NCI-H69 (cell line): Measurements from ENCODE around the gene CCER1.
"Not testable (repeated sequence)": the region's sequence is repeated elsewhere in the genome, so short reads cannot be mapped to it uniquely, and the experiment has no call there.

Experiments used
- DNase-seq: peaks from one replicate; lab custom pipeline; 2025; lab: John Stamatoyannopoulos, UW

CCER1 gene, protein sequence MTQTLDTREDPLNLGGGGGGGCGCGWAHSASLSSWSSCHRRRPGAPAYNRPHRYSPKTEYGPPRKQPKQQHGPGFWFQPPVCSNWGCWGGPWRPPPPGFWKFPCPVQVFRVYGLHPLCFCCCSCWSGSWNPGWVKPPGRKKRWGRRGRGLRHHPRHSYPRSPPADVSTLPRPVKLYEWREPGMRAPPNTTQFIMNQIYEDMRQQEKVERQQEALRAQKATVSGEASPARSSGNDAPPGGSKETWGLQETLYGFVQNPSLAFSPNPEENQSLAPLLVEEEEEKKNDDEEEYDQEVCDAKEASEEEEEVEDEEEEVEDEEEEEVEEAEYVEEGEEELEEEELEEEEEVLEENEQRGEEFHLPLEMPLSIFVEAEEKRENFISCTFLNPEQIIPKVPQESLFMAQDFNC

GRCh38 chr12:90954921-90955320, at the start of gene CCER1:
CCER1 (minus strand) TSS chr12:90955176; CDS start chr12:90954742, 434 bp downstream.
- DNase-seq, result no peak

GRCh38 chr12:91003737-91004136, 48.8 kb upstream of the CCER1 start:
- DNase-seq, result no peak

- DNase-seq, result peak; percentile 83
Measured at GRCh38 chr12:91001306-91001705, 46.3 kb upstream of the CCER1 start.

- DNase-seq, result no peak
Measured at GRCh38 chr12:90999966-91000365, 45.0 kb upstream of the CCER1 start.

DNA sequence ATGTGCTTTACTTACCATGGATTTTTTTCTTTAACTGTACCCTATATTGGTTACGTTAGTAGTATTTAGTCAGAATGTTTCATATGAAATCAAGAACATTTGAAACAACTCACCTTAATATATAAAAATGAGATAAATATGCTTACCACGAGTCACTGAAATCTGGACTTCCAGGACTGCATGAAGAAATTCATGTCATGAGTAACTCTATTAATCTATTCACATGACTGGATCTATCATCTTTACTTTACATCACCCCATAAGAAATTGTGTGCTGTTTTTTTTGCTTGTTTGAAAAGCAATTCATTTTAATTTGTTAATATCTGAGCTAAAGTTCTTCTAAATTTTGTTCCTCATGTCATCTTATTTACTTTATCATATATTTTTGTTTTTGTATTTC, 44.6 kb upstream of the CCER1 start:
- DNase-seq, result no peak

- DNase-seq, result peak; percentile 33
Measured at GRCh38 chr12:90995010-90995409, 40.0 kb upstream of the CCER1 start.

DNA sequence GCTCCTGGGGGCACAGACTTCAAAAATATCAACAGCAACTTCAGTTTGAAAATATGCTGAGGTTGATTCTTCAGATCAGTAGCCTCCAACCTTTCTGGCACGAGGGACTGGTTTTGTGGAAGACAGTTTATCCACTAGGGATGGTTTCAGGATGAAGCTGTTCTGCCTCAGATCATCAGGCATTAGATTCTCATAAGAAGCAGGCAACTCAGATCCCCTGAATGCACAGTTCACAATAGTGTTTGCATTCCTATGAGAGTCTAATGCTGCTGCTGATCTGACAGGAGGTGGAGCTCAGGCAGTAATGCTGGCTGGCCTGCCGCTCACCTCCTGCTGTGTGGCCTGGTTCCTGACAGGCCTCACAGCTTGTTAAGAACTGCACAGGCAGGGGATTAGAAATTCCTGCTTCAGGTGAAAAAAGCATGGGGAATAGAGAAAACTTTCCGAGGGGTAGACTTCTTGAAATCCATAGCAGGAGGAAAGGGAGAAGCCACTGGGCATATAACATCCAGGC, 37.0 kb upstream of the CCER1 start:
- no peak for DNase-seq

DNA sequence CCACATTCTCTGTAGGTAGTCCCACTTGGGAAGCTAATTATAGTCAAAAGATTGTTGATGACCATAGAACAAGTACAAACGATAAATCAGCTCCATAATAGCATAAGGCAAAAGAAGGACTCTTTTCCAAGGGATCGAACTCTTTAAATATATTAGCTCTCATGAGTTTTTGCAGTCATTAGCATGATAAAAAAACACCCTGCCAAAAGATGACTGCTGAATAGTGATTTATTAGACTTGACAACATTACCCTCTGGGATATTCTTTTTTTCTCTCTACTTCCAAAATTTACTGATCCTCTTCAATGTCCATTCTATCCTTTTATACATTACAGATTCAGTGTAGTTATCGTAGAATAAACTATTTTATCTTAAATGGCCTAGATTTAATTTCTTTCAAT, 35.6 kb upstream of the CCER1 start:
- no peak for DNase-seq

- no peak for DNase-seq
Measured at GRCh38 chr12:90989686-90990111, 34.7 kb upstream of the CCER1 start.

DNA sequence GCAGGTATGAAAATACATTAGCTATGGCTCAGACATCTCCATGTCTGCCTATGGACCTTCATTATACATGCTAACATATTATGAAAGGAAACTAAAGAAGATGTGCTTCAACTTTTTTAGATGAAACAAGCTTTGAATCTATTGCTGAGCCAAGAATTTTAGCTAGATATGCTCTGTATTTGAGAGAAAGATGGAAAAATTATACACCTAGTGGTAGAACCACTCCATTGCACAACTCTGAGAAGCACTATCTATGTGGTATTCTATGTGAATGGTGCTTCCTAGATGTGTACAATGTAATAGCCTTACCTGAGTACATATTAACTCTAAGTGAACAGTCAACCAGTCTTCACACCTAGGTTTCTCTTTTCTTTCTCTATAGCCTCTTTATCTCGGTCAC, 32.5 kb upstream of the CCER1 start:
- DNase-seq, result no peak

DNA sequence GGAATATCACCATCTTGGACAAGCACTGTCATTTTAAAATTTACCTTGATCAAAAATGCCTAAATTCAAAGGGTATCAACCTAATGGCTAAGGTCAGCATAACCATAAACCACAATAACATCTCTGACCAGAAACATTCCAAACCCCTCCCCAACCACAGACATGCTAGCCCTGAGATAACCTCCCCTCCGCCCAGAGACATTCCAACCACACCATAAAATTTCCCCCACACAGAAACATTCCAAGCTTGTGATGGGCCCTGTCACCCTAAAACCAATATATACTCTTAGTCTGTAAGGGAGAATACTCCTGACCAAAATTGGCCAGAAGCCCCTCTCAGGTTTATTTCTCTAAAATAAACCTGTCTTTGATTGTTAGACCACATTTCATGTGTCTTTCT, 32.1 kb upstream of the CCER1 start:
- DNase-seq, result no peak

- DNase-seq, result not testable (repeated sequence)
Measured at GRCh38 chr12:90985331-90985730, 30.4 kb upstream of the CCER1 start.

- no peak for DNase-seq
Measured at GRCh38 chr12:90984114-90984513, 29.1 kb upstream of the CCER1 start.

DNA sequence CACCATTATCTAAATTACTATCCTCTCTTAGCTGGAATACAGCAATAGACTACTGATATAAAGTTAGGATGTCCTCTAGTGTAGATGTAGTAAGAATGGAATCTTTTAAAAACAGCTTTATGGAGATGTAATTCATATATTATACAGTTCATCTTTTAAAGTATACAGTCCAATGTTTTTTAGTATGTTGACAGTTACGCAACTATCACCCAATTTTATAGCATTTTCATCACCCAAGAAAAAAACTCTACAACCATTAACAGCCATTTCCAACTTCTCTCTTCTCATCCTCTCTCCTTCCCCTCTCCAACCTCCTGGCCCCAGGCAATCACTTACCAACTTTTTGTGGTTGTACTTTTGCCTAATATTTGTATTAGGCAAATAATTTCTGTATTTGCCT, 27.2 kb upstream of the CCER1 start:
- DNase-seq, result no peak

DNA sequence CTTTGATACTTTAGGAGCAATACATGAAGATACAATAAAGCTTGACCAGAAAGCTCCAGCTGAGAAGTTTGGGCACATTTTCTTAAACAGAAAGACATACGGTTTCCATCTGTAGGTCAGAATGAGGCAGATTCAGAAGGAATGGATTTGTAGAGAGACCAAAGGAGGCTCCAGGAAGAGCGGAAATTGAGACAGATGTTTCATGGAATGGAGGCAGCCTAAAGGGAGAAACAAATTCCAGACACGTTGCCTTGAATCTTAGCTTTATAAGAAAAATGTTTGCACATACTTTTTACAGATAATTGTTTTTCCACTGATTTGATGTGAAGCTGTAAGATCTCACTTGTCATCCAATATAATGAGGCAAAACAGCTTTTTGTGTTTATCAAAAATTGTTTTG, 25.0 kb upstream of the CCER1 start:
- no peak for DNase-seq

GRCh38 chr12:90979019-90979418, 24.0 kb upstream of the CCER1 start:
- DNase-seq, result no peak

- DNase-seq, result peak; percentile 71
Measured at GRCh38 chr12:90978117-90978770, 23.3 kb upstream of the CCER1 start.

DNA sequence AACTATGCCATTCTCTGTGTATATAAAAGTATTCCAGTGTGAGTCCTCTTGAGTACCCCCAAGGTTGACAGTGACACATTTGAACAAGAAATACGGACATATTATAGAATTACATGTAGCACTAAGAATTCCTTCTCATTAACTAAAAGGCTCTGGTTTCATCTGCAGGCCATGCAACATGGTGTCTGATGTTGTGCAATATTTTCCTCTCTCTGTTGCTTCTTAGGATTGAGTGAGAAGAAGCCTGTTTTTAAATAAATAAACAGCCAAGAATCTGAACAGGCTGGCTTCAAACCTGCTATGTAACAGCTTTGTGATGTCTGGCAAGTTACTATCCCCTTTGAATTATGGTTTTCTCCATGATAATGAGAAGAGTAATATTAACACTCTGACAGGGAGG, 22.2 kb upstream of the CCER1 start:
- no peak for DNase-seq

DNA sequence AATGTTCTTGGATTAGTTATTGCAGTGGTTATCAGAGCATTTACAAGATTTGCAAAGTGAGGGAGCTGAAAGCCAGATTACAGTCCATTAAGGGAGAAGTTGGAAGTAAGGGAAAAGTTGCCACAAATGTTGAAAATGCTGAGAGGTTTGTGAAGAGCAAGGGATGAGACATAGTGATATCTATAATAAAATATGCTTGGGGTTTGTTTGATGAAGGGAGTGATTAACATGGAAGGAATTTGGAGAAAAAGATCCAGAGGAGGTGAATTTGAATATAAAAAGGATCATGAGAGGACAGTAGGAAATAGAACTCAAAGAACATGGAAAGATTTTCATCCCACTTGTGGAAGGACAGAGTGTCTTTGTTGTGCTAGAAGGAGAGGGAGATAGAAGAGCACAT, 19.3 kb upstream of the CCER1 start:
- DNase-seq, result no peak

DNA sequence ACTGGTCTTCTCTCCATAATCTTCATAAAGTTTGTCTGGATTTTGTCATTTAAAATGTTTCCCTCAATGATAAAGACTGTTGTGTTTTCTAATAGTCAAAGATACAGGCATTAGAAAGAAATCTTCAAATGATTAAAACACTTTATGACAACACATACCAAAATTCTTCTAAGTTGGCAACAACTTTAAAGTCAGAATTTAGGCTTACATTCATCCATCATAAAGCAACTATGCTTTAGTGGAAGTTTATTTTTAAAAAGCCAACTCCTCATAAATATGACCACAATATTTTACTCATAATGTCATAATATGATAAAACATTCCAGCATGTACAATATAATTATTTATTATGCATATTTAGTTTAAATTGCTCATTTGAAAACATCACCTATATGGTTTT, 17.2 kb upstream of the CCER1 start:
- DNase-seq, result no peak

DNA sequence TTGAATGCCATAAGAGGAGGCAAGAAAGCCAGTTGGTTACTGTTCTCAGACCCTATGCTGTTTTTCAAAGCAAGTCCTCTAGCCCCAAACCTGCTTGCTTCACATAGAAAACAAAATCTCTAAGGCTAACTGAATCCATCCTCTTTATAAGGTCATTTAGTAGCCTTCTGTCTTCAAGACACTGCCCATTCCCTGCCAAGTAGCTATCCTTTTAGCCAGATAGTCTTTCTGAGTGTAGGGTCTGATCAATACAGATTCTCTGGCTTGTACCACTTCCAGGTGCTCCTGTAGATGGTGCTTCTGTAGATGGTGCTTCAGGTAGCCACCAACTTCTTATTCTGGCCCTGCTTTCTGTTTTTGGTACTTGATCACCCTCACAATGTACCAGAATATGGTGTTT, 15.9 kb upstream of the CCER1 start:
- DNase-seq, result no peak

GRCh38 chr12:90970471-90970870, 15.5 kb upstream of the CCER1 start:
- peak; percentile 55 for DNase-seq

DNA sequence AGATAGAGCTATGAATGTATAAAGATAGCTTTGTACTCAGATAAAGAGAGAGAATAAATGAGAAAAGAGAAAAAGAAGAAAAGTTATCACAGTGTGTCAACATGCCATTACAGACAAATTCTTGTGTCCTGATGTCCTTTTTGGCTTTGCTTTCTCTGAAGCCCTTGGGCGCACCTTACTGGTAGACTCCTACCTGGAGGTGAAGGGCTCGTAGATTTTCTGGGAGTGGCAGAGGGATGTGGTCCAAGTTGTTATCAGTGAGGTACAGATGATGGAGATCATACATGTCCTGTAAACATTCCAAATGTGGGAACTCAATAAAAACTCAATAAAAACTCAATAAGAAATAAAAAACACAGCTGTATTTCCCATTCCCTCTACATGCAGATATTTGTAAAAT, 14.9 kb upstream of the CCER1 start:
- DNase-seq, result no peak
